Right lobe of liver (tissue), 6 donors: ENCODE measurements around the gene FOXN1. TPM values are rescaled to one million over a fixed set of nuclear protein-coding genes. Genes with fewer than 3 reads are reported as not detected.

Experiments
- ATAC-seq, 4 donors: fragments of 200-7000 bp; cut with Tn5 transposase; one replicate each; pipeline ENCODE4 v1.9.1; 2020; ENCODE audit warnings: mild to moderate bottlenecking in 4 of 4, moderate library complexity in 4 of 4
- DNase-seq, 3 donors: peaks; one replicate each; pipeline ENCODE4 v3.0.0-alpha.2; 2020
- H3K27ac ChIP-seq, 3 donors: fragments of 200-600 bp; one replicate each; pipeline ENCODE4 v1.8.0; 2022
- H3K27me3 ChIP-seq, 2 donors: fragments of 200-600 bp; one replicate each; pipeline ENCODE4 v1.8.0; 2022
- H3K36me3 ChIP-seq, 4 donors: fragments of 200-600 bp; sonication (generic) in 1 of 4; one replicate each; pipeline versions ENCODE4 v1.5.1 to v1.8.0; 2017 to 2022; ENCODE audit warnings: control low read depth in 1 of 4
- H3K4me1 ChIP-seq, 4 donors: fragments of 200-600 bp; sonication (generic) in 1 of 4; one replicate each; pipeline versions ENCODE4 v1.5.1 to v1.8.0; 2017 to 2022; ENCODE audit warnings: control low read depth in 1 of 4
- H3K4me3 ChIP-seq, 3 donors: fragments of 200-600 bp; one replicate each; pipeline ENCODE4 v1.8.0; 2022
- H3K9me3 ChIP-seq, 4 donors: fragments of 200-600 bp; sonication (generic) in 1 of 4; one replicate each; pipeline versions ENCODE4 v1.5.1 to v1.8.0; 2017 to 2022; ENCODE audit warnings: control low read depth in 1 of 4
- CTCF ChIP-seq, 4 donors: fragments of 200-600 bp in 3 of 4; fragments of 450-650 bp in 1 of 4; IDR thresholded peaks; one replicate each; pipeline versions ENCODE4 v1.5.1 to v1.8.0; 2016 to 2022; ENCODE audit warnings: antibody characterized with exemption in 4 of 4, mild to moderate bottlenecking in 2 of 4
- POLR2A ChIP-seq: fragments of 450-650 bp; IDR thresholded peaks from one replicate; pipeline ENCODE4 v1.6.1; 2017; ENCODE audit warnings: antibody characterized with exemption, mild to moderate bottlenecking
- WGBS: methylation state at CpG from one replicate; pipeline ENCODE4 v1.1.6; 2018; ENCODE audit warnings: low coverage, low lambda C conversion rate; ENCODE audit not compliant: insufficient coverage; ENCODE audit errors: missing lambda C conversion rate; 5-methylcytosine and 5-hydroxymethylcytosine counted together
- intact Hi-C, 2 donors: fragments of 100-400 bp; cut with DNase I; formaldehyde crosslinking; loops; one replicate each; pipeline versions ENCODE4 v1.11.2 to v1.14.1; 2022
- total RNA-seq, 6 experiments: library from RNA; depleted of rRNA in 2 of 6; stranded (reverse); fragments of >200 nt in 2 of 6; fragmentation: NEBNext Ultra II Directional in 3 of 6; extraction: Animal tissue kit (Norgen Biotek cat#: 25700) in 3 of 6; gene quantifications; one replicate each; pipeline versions ENCODE4 v1.1.0 to v1.2.4, GENCODE V29; 2016 to 2023
- donor health status: DM: no; HTN: yes; CAD: no.
- donor health status: DM: no; HTN: no; CAD: no.
- donor health status: DM: no; HTN: no; CAD: no.
- donor health status: DM: no; HTN: yes; CAD: no.
- donor health status: DM: no; HTN: yes; CAD: no.

The FOXN1 gene
- total RNA-seq, 6 experiments from 2014 or later, result not detected

GRCh38 chr17:28572259-28573039, 66.3 kb downstream of the FOXN1 start:
- Histone ChIP-seq H3K27me3 (no peaks in the 10 kb centered on the region), H3K9me3 (no peaks in the 10 kb centered on the region), H3K4me3 (peak overlapping the region in 1 of 3 donors; percentile 98), H3K4me1 (peaks cover 0 to 33% (median 15%) of the 10 kb centered on the region in 4 donors), H3K27ac (peak overlapping the region in 2 of 3 donors; percentile 68 to 83), H3K36me3 (peaks cover 0 to 8% (median 0%) of the 10 kb centered on the region in 4 donors)
- ATAC-seq (no peak), DNase-seq (no peak)
- intact Hi-C loops, result no loop called here
- no peak for TF ChIP-seq POLR2A
- TF ChIP-seq CTCF (IDR thresholded peaks at IDR 0.05), result no peak
- 58% methylated on average over 3 of the region's 5 CpGs for WGBS

DNA sequence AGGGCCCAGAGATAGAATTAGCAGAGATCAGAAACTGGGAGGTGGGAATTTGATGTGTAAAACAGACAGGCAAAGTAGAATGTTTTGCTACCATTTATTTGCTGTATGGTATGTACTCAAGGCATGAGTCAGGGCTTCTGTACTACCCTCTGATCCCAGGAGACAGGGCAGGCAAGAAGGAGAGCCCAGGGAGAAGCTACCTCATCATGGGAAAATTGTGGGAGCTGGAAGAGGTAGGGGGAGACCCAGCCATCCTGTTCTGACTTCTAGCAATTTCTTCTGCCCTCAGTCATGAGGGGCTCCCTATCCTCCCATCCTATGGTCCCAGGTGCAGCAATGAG, 66.9 kb downstream of the FOXN1 start:
- H3K27me3 ChIP-seq, result no peaks in the 10 kb centered on the region
- no peak overlapping the region for H3K4me3 ChIP-seq
- peaks cover 0 to 8% (median 0%) of the 10 kb centered on the region in 4 donors for H3K36me3 ChIP-seq
- peaks cover 0 to 39% (median 17%) of the 10 kb centered on the region in 4 donors for H3K4me1 ChIP-seq
- ATAC-seq (no peak), DNase-seq (no peak)
- TF ChIP-seq CTCF (IDR thresholded peaks at IDR 0.05) (no peak), POLR2A (no peak)
- no peak overlapping the region for H3K27ac ChIP-seq
- H3K9me3 ChIP-seq, result no peaks in the 10 kb centered on the region
- intact Hi-C loops, result no loop called here

DNA sequence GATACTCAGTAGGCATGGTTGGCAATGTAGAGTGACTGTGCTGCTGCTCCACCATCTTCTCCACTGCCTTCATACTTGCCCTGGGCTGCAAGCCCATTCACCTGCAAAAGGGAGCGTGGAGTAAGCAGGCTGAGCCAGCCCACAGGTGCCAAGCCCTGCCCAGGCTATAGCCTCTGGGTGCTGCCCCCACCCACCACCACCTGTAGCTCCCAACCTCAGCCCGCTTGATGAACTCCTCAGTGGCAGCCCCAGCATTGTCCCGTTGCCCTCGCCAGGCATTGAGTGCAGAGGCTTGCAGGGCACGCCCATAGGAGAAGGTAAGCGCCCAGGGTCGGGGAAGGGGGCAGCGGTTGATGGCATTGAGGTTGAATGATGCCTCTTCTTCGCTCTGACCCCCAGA, 67.4 kb downstream of the FOXN1 start:
- TF ChIP-seq CTCF (IDR thresholded peaks at IDR 0.05), result no peak
- no peak for TF ChIP-seq POLR2A
- Histone ChIP-seq H3K4me3 (no peak overlapping the region), H3K27ac (no peak overlapping the region), H3K36me3 (peaks cover 0 to 8% (median 0%) of the 10 kb centered on the region in 4 donors), H3K9me3 (no peaks in the 10 kb centered on the region), H3K4me1 (peaks cover 0 to 42% (median 18%) of the 10 kb centered on the region in 4 donors), H3K27me3 (no peaks in the 10 kb centered on the region)
- ATAC-seq, result no peak
- intact Hi-C loops, result no loop called here
- WGBS, result 100% methylated on average over 3 of the region's 9 CpGs
- DNase-seq, result no peak

- Histone ChIP-seq H3K9me3 (no peaks in the 10 kb centered on the region), H3K4me3 (no peak overlapping the region), H3K36me3 (peaks cover 0 to 12% (median 0%) of the 10 kb centered on the region in 4 donors), H3K4me1 (peaks cover 0 to 42% (median 18%) of the 10 kb centered on the region in 4 donors), H3K27me3 (no peaks in the 10 kb centered on the region), H3K27ac (no peak overlapping the region)
- ATAC-seq (no peak), DNase-seq (no peak)
- 100% methylated on average over 2 of the region's 6 CpGs for WGBS
- TF ChIP-seq CTCF (IDR thresholded peaks at IDR 0.05) (no peak), POLR2A (no peak)
- intact Hi-C loops, result no loop called here
Observed at GRCh38 chr17:28573966-28574480, 67.9 kb downstream of the FOXN1 start.
